K562 (cell line): ENCODE data around the gene NSMCE1. TPM values are rescaled to one million over a fixed set of nuclear protein-coding genes. Genes with fewer than 3 reads are reported as not detected.

ENCODE experiments used
- ATAC-seq: fragments of 200-7000 bp; cut with Tn5 transposase; 3 replicates; pipeline ENCODE4 v1.9.1; 2020; ENCODE audit warnings: moderate library complexity
- BruUV-seq: library from RNA; stranded (reverse); fragments of 400-500 nt; replicated peaks from 2 replicates; lab custom pipeline; 2021; lab: Mats Ljungman, UMichigan
- CTCF ChIA-PET: fragments of 300-600 bp; formaldehyde crosslinking; extraction: SDS; loops from one replicate; lab custom pipeline; 2021; ENCODE audit warnings: low intra/inter-chr PET ratio; lab: Yijun Ruan, JAX
- POLR2A ChIA-PET: fragments of 300-600, 350-650 bp; sonication (Branson Sonifier 250); formaldehyde crosslinking; extraction: SDS; loops from one replicate; lab custom pipeline; 2021; ENCODE audit warnings: antibody characterized with exemption, inconsistent platforms; lab: Yijun Ruan, JAX
- DNase-seq, 4 experiments: peaks; one replicate each; pipeline versions ENCODE4 v3.0.0 to v3.0.0-alpha.2; 2011 to 2018; ENCODE audit warnings: low spot score in 3 of 4, mixed read lengths in 3 of 4; ENCODE audit errors: extremely low read depth in 1 of 4
- FAIRE-seq: peaks from 2 replicates; lab custom pipeline; 2011; peaks lifted over from hg19 to GRCh38; lab: Jason Lieb, UNC
- H2AFZ ChIP-seq: 2 replicates; pipeline ENCODE4 v1.6.0; 2011; ENCODE audit warnings: low read depth, low read length, control low read depth, inconsistent platforms
- H3K27ac ChIP-seq: fragments of 200-600 bp; 3 replicates; pipeline ENCODE4 v1.8.0; 2011; ENCODE audit warnings: low read depth, mild to moderate bottlenecking, control low read depth, inconsistent platforms, low read length, moderate library complexity, mixed read lengths; ENCODE audit errors: extremely low read depth
- H3K27me3 ChIP-seq, 2 experiments: fragments of 300-600 bp in 1 of 2; 2 replicates in 1 of 2; 3 replicates in 1 of 2; pipeline versions ENCODE4 v1.6.0 to v1.8.0; 2011; ENCODE audit warnings: inconsistent platforms in 2 of 2, low read length in 2 of 2, mild to moderate bottlenecking in 1 of 2, mixed read lengths in 1 of 2, moderate library complexity in 1 of 2; ENCODE audit not compliant: control insufficient read depth in 2 of 2, insufficient read depth in 2 of 2
- H3K36me3 ChIP-seq: fragments of 300-600 bp; 3 replicates; pipeline ENCODE4 v1.8.0; 2011; ENCODE audit warnings: mild to moderate bottlenecking, low read length, inconsistent platforms; ENCODE audit not compliant: control insufficient read depth, insufficient read depth
- H3K4me1 ChIP-seq, 2 experiments: fragments of 200-600 bp in 1 of 2; replicated peaks in 1 of 2; 2 replicates in 1 of 2; 3 replicates in 1 of 2; pipeline versions ENCODE4 v1.5.1 to v1.8.0; 2011; ENCODE audit warnings: inconsistent platforms in 2 of 2, low read length in 2 of 2, mild to moderate bottlenecking in 1 of 2, mixed read lengths in 1 of 2, moderate library complexity in 1 of 2; ENCODE audit not compliant: control insufficient read depth in 2 of 2, insufficient read depth in 2 of 2
- H3K4me2 ChIP-seq: 2 replicates; pipeline ENCODE4 v1.6.1; 2011; ENCODE audit warnings: low read length, control low read depth, inconsistent platforms, mixed read lengths; ENCODE audit not compliant: insufficient read depth
- H3K4me3 ChIP-seq: fragments of 200-600 bp; sonication (generic), shearing (Covaris generic); 2 replicates; pipeline ENCODE4 v1.5.1; 2016; ENCODE audit warnings: control low read depth, inconsistent platforms
- H3K79me2 ChIP-seq: fragments of 200-600 bp; 3 replicates; pipeline ENCODE4 v1.8.0; 2011; ENCODE audit warnings: low read length, inconsistent platforms; ENCODE audit not compliant: control insufficient read depth, insufficient read depth
- H3K9ac ChIP-seq, 2 experiments: 2 replicates each; pipeline versions ENCODE4 v1.6.0 to v1.6.1; 2011; ENCODE audit warnings: low read depth in 2 of 2, low read length in 2 of 2, control low read depth in 1 of 2, inconsistent platforms in 1 of 2, mild to moderate bottlenecking in 1 of 2, mixed read lengths in 1 of 2; ENCODE audit not compliant: insufficient read depth in 1 of 2
- H3K9me1 ChIP-seq: one replicate; pipeline ENCODE4 v1.6.0; 2011; ENCODE audit warnings: inconsistent platforms, mild to moderate bottlenecking, low read length, moderate library complexity; ENCODE audit not compliant: control insufficient read depth, insufficient read depth
- H3K9me3 ChIP-seq: replicated peaks from 2 replicates; pipeline ENCODE4 v1.5.1; 2011; ENCODE audit warnings: low read depth, low read length, inconsistent platforms; ENCODE audit not compliant: control insufficient read depth, insufficient read depth
- H4K20me1 ChIP-seq: replicated peaks from 2 replicates; pipeline ENCODE4 v1.6.1; 2011; ENCODE audit warnings: low read length, inconsistent platforms, mixed read lengths; ENCODE audit not compliant: control insufficient read depth, insufficient read depth
- BACH1 ChIP-seq: fragments of 200-800 bp; sonication (Bioruptor generic); IDR thresholded peaks from 2 replicates; pipeline ENCODE4 v1.6.1; 2016; ENCODE audit warnings: missing genetic modification characterization, missing compliant biosample characterization
- BRD4 ChIP-seq: fragments of 200-600 bp; sonication (generic); IDR thresholded peaks from 2 replicates; pipeline ENCODE4 v1.6.1; 2017; ENCODE audit warnings: inconsistent platforms
- CBX2 ChIP-seq: fragments of 200-600 bp; sonication (generic); IDR thresholded peaks from one replicate; pipeline ENCODE4 v1.6.1; 2012; ENCODE audit warnings: mild to moderate bottlenecking, low read length, inconsistent platforms; ENCODE audit not compliant: insufficient read depth, poor library complexity, severe bottlenecking
- CEBPB ChIP-seq: fragments of 450-650 bp; IDR thresholded peaks from 2 replicates; pipeline ENCODE4 v1.6.1; 2016; ENCODE audit warnings: missing genetic modification characterization, missing compliant biosample characterization
- CXXC5 ChIP-seq: fragments of 250-450 bp; sonication (Bioruptor Pico); IDR thresholded peaks from 2 replicates; pipeline ENCODE4 v1.8.0; 2022; ENCODE audit warnings: inconsistent platforms, mild to moderate bottlenecking, moderate library complexity
- HEY1 ChIP-seq: fragments of 250-450 bp; sonication (Bioruptor Pico); IDR thresholded peaks from 2 replicates; pipeline ENCODE4 v1.5.0; 2020; ENCODE audit warnings: mild to moderate bottlenecking, moderate library complexity, borderline replicate concordance
- LCOR ChIP-seq: sonication (generic); formaldehyde crosslinking; IDR thresholded peaks from 2 replicates; pipeline ENCODE4 v1.8.0; 2022; ENCODE audit warnings: mild to moderate bottlenecking, missing genetic modification reagents
- MYC ChIP-seq, 2 experiments: fragments of 250-450 bp in 1 of 2; sonication (Bioruptor Pico) in 1 of 2; IDR thresholded peaks; 2 replicates each; pipeline versions ENCODE4 v1.5.1 to v1.6.1; 2012 to 2021; ENCODE audit warnings: low read depth in 2 of 2, borderline replicate concordance in 1 of 2, improper control_type of control experiment in 1 of 2, low read length in 1 of 2, mild to moderate bottlenecking in 1 of 2, moderate library complexity in 1 of 2
- NR4A1 ChIP-seq, 2 experiments: fragments of 250-450 bp in 1 of 2; fragments of 450-650 bp in 1 of 2; sonication (Bioruptor Pico) in 1 of 2; IDR thresholded peaks; 2 replicates each; pipeline versions ENCODE4 v1.4.0 to v1.6.1; 2016 to 2020; ENCODE audit warnings: mild to moderate bottlenecking in 2 of 2, missing compliant biosample characterization in 1 of 2, missing genetic modification characterization in 1 of 2, moderate library complexity in 1 of 2
- PBX2 ChIP-seq, 2 experiments: IDR thresholded peaks in 1 of 2; conservative IDR thresholded peaks in 1 of 2; 2 replicates each; pipeline ENCODE4 v1.6.1; 2016; ENCODE audit warnings: low read depth in 2 of 2, mild to moderate bottlenecking in 1 of 2, missing compliant biosample characterization in 1 of 2, missing genetic modification characterization in 1 of 2, moderate library complexity in 1 of 2
- PCBP2 ChIP-seq: fragments of 200-400 bp; formaldehyde crosslinking; IDR thresholded peaks from 2 replicates; pipeline ENCODE4 v1.6.1; 2018; ENCODE audit warnings: low read length, low read depth, mild to moderate bottlenecking, moderate library complexity; ENCODE audit not compliant: poor library complexity, severe bottlenecking
- POLR2G ChIP-seq: fragments of 200-400 bp; formaldehyde crosslinking; IDR thresholded peaks from 2 replicates; pipeline ENCODE4 v1.6.1; 2017; ENCODE audit warnings: low read depth, mild to moderate bottlenecking, antibody characterized with exemption, low read length, moderate library complexity
- PREB ChIP-seq: sonication (generic); formaldehyde crosslinking; IDR thresholded peaks from 2 replicates; pipeline ENCODE4 v1.8.1; 2023; ENCODE audit warnings: mild to moderate bottlenecking, missing genetic modification reagents
- RCOR1 ChIP-seq, 2 experiments: IDR thresholded peaks; 2 replicates each; pipeline ENCODE4 v1.6.1; 2012; ENCODE audit warnings: low read depth in 2 of 2, low read length in 2 of 2, borderline replicate concordance in 1 of 2, improper control_type of control experiment in 1 of 2
- SMAD1 ChIP-seq: fragments of 150-350 bp; IDR thresholded peaks from 2 replicates; pipeline ENCODE4 v1.6.1; 2014; ENCODE audit warnings: low read length, low read depth; ENCODE audit not compliant: partially characterized antibody
- TAF9B ChIP-seq: fragments of 450-650 bp; IDR thresholded peaks from 2 replicates; pipeline ENCODE4 v1.6.1; 2018; ENCODE audit warnings: mild to moderate bottlenecking; ENCODE audit not compliant: partially characterized antibody
- ZNF668 ChIP-seq: fragments of 250-450 bp; sonication (Bioruptor Pico); IDR thresholded peaks from 2 replicates; pipeline ENCODE4 v1.8.0; 2022; ENCODE audit warnings: mild to moderate bottlenecking, inconsistent platforms
- WGBS: fragments of 100-300 bp; shearing (Covaris generic); methylation state at CpG from one replicate; pipeline ENCODE4 v1.1.6; 2016; ENCODE audit warnings: low coverage, mixed read lengths; ENCODE audit not compliant: insufficient coverage; ENCODE audit errors: missing lambda C conversion rate; 5-methylcytosine and 5-hydroxymethylcytosine counted together
- in situ Hi-C: fragments of 300-500 bp; cut with MboI; formaldehyde crosslinking; loops from 4 replicates; pipeline ENCODE4 v1.15.0; 2018; ENCODE audit warnings: inconsistent platforms, mixed read lengths
- intact Hi-C: fragments of 100-400 bp; cut with micrococcal nuclease; formaldehyde crosslinking; loops from 2 replicates; pipeline ENCODE4 v1.14.2; 2022
- polyA plus RNA-seq, 8 experiments: library from polyadenylated mRNA; depleted of rRNA in 4 of 8; stranded (reverse) in 5 of 8; unstranded in 3 of 8; fragments of >200 nt; fragmentation: Nextera tagmentation in 2 of 8; fragmentation: Illumina TruSeq in 1 of 8; extraction: Ambion mirVana in 2 of 8; extraction: Trizol in 1 of 8; gene quantifications; 2 replicates each; pipeline versions ENCODE4 v1.2.1 to v1.2.3, GENCODE V29; 2011 to 2014; ENCODE audit warnings: inconsistent platforms in 1 of 8, missing spikeins in 1 of 8
- total RNA-seq, 7 experiments: library from RNA; depleted of rRNA in 6 of 7; stranded (reverse); fragments of >200 nt in 6 of 7; fragmentation: Illumina TruSeq in 2 of 7; extraction: Trizol in 2 of 7; gene quantifications; 2 replicates each; pipeline versions ENCODE4 v1.2.1 to v1.2.3, GENCODE V29; 2011 to 2021; ENCODE audit warnings: low replicate concordance in 1 of 7

NSMCE1 gene
- total and polyA plus RNA-seq, 9 of the 15 experiments (the other 6 are each of a cell fraction or from before 2014, with no cell fraction given): 52.1 to 163 (median 61.5) TPM

GRCh38 chr16:27193300-27193990 lies 75.1 kb downstream of the NSMCE1 start:
- FAIRE-seq: peak; percentile 54
- peaks cover 10 to 16% of the 10 kb centered on the region in 2 experiments for H3K4me1 ChIP-seq
- no peak for DNase-seq
- WGBS: 8% methylated on average over 6 of the region's 6 CpGs
- no TSS peak for BruUV-seq
- peak; percentile 70 for ATAC-seq
- peaks cover 7 to 21% of the 10 kb centered on the region in 2 experiments; a peak in 3 of 5 replicates for H3K27me3 ChIP-seq
- H3K79me2 ChIP-seq: no peaks in the 10 kb centered on the region
- no peaks in the 10 kb centered on the region for H3K9me1 ChIP-seq
- no peak overlapping the region for H3K9ac ChIP-seq
- in situ Hi-C loops (no loop called here), intact Hi-C loops (no loop called here)
- H3K9me3 ChIP-seq: no peaks in the 10 kb centered on the region
- no peak overlapping the region for H3K4me2 ChIP-seq
- no peak overlapping the region for H3K27ac ChIP-seq
- POLR2A ChIA-PET: interaction anchor here (0.6 to 1.2 kb wide), 4 partner anchors 9 to 95 kb away, joined by 3 to 6 read pairs (median 3); partner anchors contain the start of gene KDM8
- CTCF ChIA-PET: no interaction called here
- no peak overlapping the region for H2AFZ ChIP-seq
- H4K20me1 ChIP-seq: no peaks in the 10 kb centered on the region
- no peaks in the 10 kb centered on the region for H3K36me3 ChIP-seq
- no peak overlapping the region for H3K4me3 ChIP-seq
- TF ChIP-seq PBX2 (CRISPR knock-in tag; IDR thresholded peaks at IDR 0.05; ENCODE audit: low read depth): no peak
- 0 out of 2 replicates have a peak, but pooled peaks have one; percentile 7 for TF ChIP-seq PBX2 (tag; conservative IDR thresholded peaks at IDR 0.05; ENCODE audit: low read depth)
- peak; percentile 74 for TF ChIP-seq CEBPB (tag)
- no peak for TF ChIP-seq NR4A1 (CRISPR knock-in tag; IDR thresholded peaks at IDR 0.05)
- TF ChIP-seq NR4A1 (tag; IDR thresholded peaks at IDR 0.05): no peak
- no peak for TF ChIP-seq ZNF668
- no peak for TF ChIP-seq HEY1 (CRISPR knock-in tag)
- TF ChIP-seq MYC (IDR thresholded peaks at IDR 0.05; ENCODE audit: low read depth, low read length): no peak
- TF ChIP-seq MYC (CRISPR knock-in tag; IDR thresholded peaks at IDR 0.05; ENCODE audit: borderline replicate concordance, low read depth): no peak
- TF ChIP-seq CXXC5: no peak
- TF ChIP-seq POLR2G: no peak
- no peak for TF ChIP-seq CBX2
- peak in 1 of 2 experiments; percentile 43; a peak in 1 of 4 replicates for TF ChIP-seq RCOR1 (IDR thresholded peaks at IDR 0.05; ENCODE audit: borderline replicate concordance in 1 of 2, low read depth in 2 of 2, low read length in 2 of 2)
- no peak for TF ChIP-seq BACH1 (tag)
- TF ChIP-seq PCBP2: no peak
- TF ChIP-seq SMAD1: no peak
- TF ChIP-seq LCOR (CRISPR knock-in tag): no peak
- no peak for TF ChIP-seq PREB
- TF ChIP-seq BRD4: no peak
- TF ChIP-seq TAF9B: no peak
